HUES6 (cell line): Measurements from ENCODE around the gene GSS.

Source experiments
- H3K27ac ChIP-seq: 2 replicates; pipeline ENCODE4 v1.7.0; 2013; ENCODE audit warnings: low read depth, mild to moderate bottlenecking, low read length, inconsistent platforms
- H3K27me3 ChIP-seq: 2 replicates; pipeline ENCODE4 v1.6.1; 2013; ENCODE audit warnings: low read length; ENCODE audit not compliant: control insufficient read depth, insufficient read depth
- H3K36me3 ChIP-seq: 2 replicates; pipeline ENCODE4 v1.6.1; 2013; ENCODE audit warnings: low read length; ENCODE audit not compliant: control insufficient read depth, insufficient read depth
- H3K4me1 ChIP-seq: 2 replicates; pipeline ENCODE4 v1.6.1; 2013; ENCODE audit warnings: low read length; ENCODE audit not compliant: control insufficient read depth, insufficient read depth
- H3K4me3 ChIP-seq: 2 replicates; pipeline ENCODE4 v1.5.1; 2013; ENCODE audit warnings: low read depth, low read length
- H3K9ac ChIP-seq: one replicate; pipeline ENCODE4 v1.6.1; 2013; ENCODE audit warnings: mild to moderate bottlenecking, low read length
- H3K9me3 ChIP-seq: 2 replicates; pipeline ENCODE4 v1.6.1; 2013; ENCODE audit warnings: low read depth, low read length; ENCODE audit not compliant: control insufficient read depth, insufficient read depth

GSS gene

GRCh38 chr20:34971561-34972235 lies 16.1 kb upstream of the GSS start:
- Histone ChIP-seq H3K36me3 (no peaks in the 10 kb centered on the region), H3K4me1 (no peaks in the 10 kb centered on the region; the same call in 1 of the 2 replicates), H3K27me3 (no peaks in the 10 kb centered on the region), H3K9me3 (no peaks in the 10 kb centered on the region), H3K9ac (no peak overlapping the region), H3K27ac (no peak overlapping the region), H3K4me3 (no peak overlapping the region)

GRCh38 chr20:34970846-34971560 lies 15.4 kb upstream of the GSS start:
- H3K4me1 ChIP-seq: no peaks in the 10 kb centered on the region; the same call in 1 of the 2 replicates
- H3K9ac ChIP-seq: no peak overlapping the region

GRCh38 chr20:34970193-34970840 lies 14.7 kb upstream of the GSS start:
- H3K36me3 ChIP-seq: no peaks in the 10 kb centered on the region
- H3K27ac ChIP-seq: no peak overlapping the region

More at GRCh38 chr20:34970846-34971560, 15.4 kb upstream of the GSS start:
- no peaks in the 10 kb centered on the region for H3K9me3 ChIP-seq
- no peaks in the 10 kb centered on the region for H3K27me3 ChIP-seq
- H3K4me3 ChIP-seq: no peak overlapping the region
- H3K27ac ChIP-seq: no peak overlapping the region
- H3K36me3 ChIP-seq: no peaks in the 10 kb centered on the region

GRCh38 chr20:34968042-34968775 lies 12.6 kb upstream of the GSS start:
- no peak overlapping the region for H3K27ac ChIP-seq
- H3K4me3 ChIP-seq: no peak overlapping the region
- no peaks in the 10 kb centered on the region for H3K27me3 ChIP-seq
- H3K9me3 ChIP-seq: no peaks in the 10 kb centered on the region
- H3K9ac ChIP-seq: no peak overlapping the region
- no peaks in the 10 kb centered on the region for H3K36me3 ChIP-seq
- H3K4me1 ChIP-seq: peaks cover 9% of the 10 kb centered on the region

More at GRCh38 chr20:34970193-34970840, 14.7 kb upstream of the GSS start:
- Histone ChIP-seq H3K4me3 (no peak overlapping the region), H3K27me3 (no peaks in the 10 kb centered on the region), H3K9ac (no peak overlapping the region), H3K9me3 (no peaks in the 10 kb centered on the region), H3K4me1 (peaks cover 5% of the 10 kb centered on the region; the same call in 1 of the 2 replicates)

GRCh38 chr20:34967421-34967820 lies 11.8 kb upstream of the GSS start:
- H3K27me3 ChIP-seq: no peaks in the 10 kb centered on the region
- no peak overlapping the region for H3K9ac ChIP-seq
- no peak overlapping the region for H3K27ac ChIP-seq
- no peaks in the 10 kb centered on the region for H3K36me3 ChIP-seq
- no peaks in the 10 kb centered on the region for H3K9me3 ChIP-seq
- H3K4me3 ChIP-seq: no peak overlapping the region
- peaks cover 9% of the 10 kb centered on the region for H3K4me1 ChIP-seq

GRCh38 chr20:34965051-34965450 lies 9.4 kb upstream of the GSS start:
- H3K36me3 ChIP-seq: no peaks in the 10 kb centered on the region
- no peak overlapping the region for H3K9ac ChIP-seq
- no peak overlapping the region for H3K27ac ChIP-seq
- H3K4me1 ChIP-seq: peaks cover 9% of the 10 kb centered on the region
- H3K9me3 ChIP-seq: no peaks in the 10 kb centered on the region
- no peak overlapping the region for H3K4me3 ChIP-seq
- no peaks in the 10 kb centered on the region for H3K27me3 ChIP-seq

- no peak overlapping the region for H3K4me3 ChIP-seq
- no peaks in the 10 kb centered on the region for H3K27me3 ChIP-seq
- H3K9me3 ChIP-seq: no peaks in the 10 kb centered on the region
- H3K27ac ChIP-seq: no peak overlapping the region
- no peak overlapping the region for H3K9ac ChIP-seq
- peaks cover 9% of the 10 kb centered on the region for H3K4me1 ChIP-seq
- no peaks in the 10 kb centered on the region for H3K36me3 ChIP-seq
Observed at GRCh38 chr20:34964486-34964885, 8.9 kb upstream of the GSS start.

- Histone ChIP-seq H3K36me3 (no peaks in the 10 kb centered on the region), H3K4me3 (no peak overlapping the region), H3K9ac (no peak overlapping the region), H3K4me1 (peaks cover 26% of the 10 kb centered on the region), H3K27ac (no peak overlapping the region), H3K27me3 (no peaks in the 10 kb centered on the region), H3K9me3 (no peaks in the 10 kb centered on the region)
Observed at GRCh38 chr20:34956751-34957472, 1.3 kb upstream of the GSS start.

- Histone ChIP-seq H3K27me3 (no peaks in the 10 kb centered on the region), H3K9me3 (no peaks in the 10 kb centered on the region), H3K4me3 (peak overlapping the region; percentile 82), H3K27ac (peak overlapping the region; percentile 0; the same call in 1 of the 2 replicates), H3K9ac (peak overlapping the region; percentile 89), H3K36me3 (no peaks in the 10 kb centered on the region), H3K4me1 (peaks cover 26% of the 10 kb centered on the region)
Observed at GRCh38 chr20:34956041-34956458, 444 bp upstream of the GSS start.

- Histone ChIP-seq H3K36me3 (peaks cover 5% of the 10 kb centered on the region), H3K27ac (peak overlapping the region; percentile 81; the same call in 1 of the 2 replicates), H3K9ac (peak overlapping the region; percentile 89), H3K27me3 (no peaks in the 10 kb centered on the region), H3K4me3 (peak overlapping the region; percentile 82), H3K9me3 (no peaks in the 10 kb centered on the region), H3K4me1 (peaks cover 26% of the 10 kb centered on the region)
Observed at GRCh38 chr20:34954904-34955230, 739 bp downstream of the GSS start.
